GM21367 (cell line): ENCODE results near the gene TUNAR.

ENCODE experiments used
- ATAC-seq: cut with Tn5 transposase; IDR thresholded peaks from one replicate; pipeline ENCODE4 v1.9.1; 2021; ENCODE audit not compliant: unreplicated experiment

TUNAR gene

GRCh38 chr14:95911456-95911855 is 34.8 kb downstream of the TUNAR start:
- no peak for ATAC-seq

GRCh38 chr14:95915330-95915729 is 38.7 kb downstream of the TUNAR start:
- no peak for ATAC-seq

- ATAC-seq, result no peak
These were observed 41.8 kb downstream of the TUNAR start for GRCh38 chr14:95918466-95918865.

- no peak for ATAC-seq
These were observed 44.3 kb downstream of the TUNAR start for GRCh38 chr14:95920769-95921438.

GRCh38 chr14:95922080-95922479 is 45.4 kb downstream of the TUNAR start:
- ATAC-seq, result no peak

GRCh38 chr14:95928751-95929150 is 52.1 kb downstream of the TUNAR start:
- ATAC-seq, result no peak

- ATAC-seq, result no peak
These were observed 54.8 kb downstream of the TUNAR start for GRCh38 chr14:95931384-95931783.

- ATAC-seq, result no peak
These were observed 58.7 kb downstream of the TUNAR start for GRCh38 chr14:95935228-95935822.

- no peak for ATAC-seq
These were observed 59.4 kb downstream of the TUNAR start for GRCh38 chr14:95936041-95936440.

- no peak for ATAC-seq
These were observed 62.7 kb downstream of the TUNAR start for GRCh38 chr14:95939335-95939734.

- ATAC-seq, result no peak
These were observed 65.3 kb downstream of the TUNAR start for GRCh38 chr14:95941897-95942296.

- ATAC-seq, result no peak
These were observed 67.1 kb downstream of the TUNAR start for GRCh38 chr14:95943699-95944098.

- no peak for ATAC-seq
These were observed 67.8 kb downstream of the TUNAR start for GRCh38 chr14:95944462-95944861.

- ATAC-seq, result no peak
These were observed 70.2 kb downstream of the TUNAR start for GRCh38 chr14:95946867-95947266.

GRCh38 chr14:95948558-95948981 is 71.9 kb downstream of the TUNAR start:
- ATAC-seq, result no peak

GRCh38 chr14:95951359-95951758 is 74.7 kb downstream of the TUNAR start:
- no peak for ATAC-seq

- ATAC-seq, result no peak
These were observed 76.6 kb downstream of the TUNAR start for GRCh38 chr14:95953111-95953724.

- ATAC-seq, result no peak
These were observed 80.2 kb downstream of the TUNAR start for GRCh38 chr14:95956601-95957460.

GRCh38 chr14:95958105-95958504 is 81.5 kb downstream of the TUNAR start:
- ATAC-seq, result no peak

GRCh38 chr14:95959317-95959716 is 82.7 kb downstream of the TUNAR start:
- no peak for ATAC-seq

- no peak for ATAC-seq
These were observed 84.8 kb downstream of the TUNAR start for GRCh38 chr14:95961481-95961880.

- ATAC-seq, result no peak
These were observed 88.3 kb downstream of the TUNAR start for GRCh38 chr14:95964901-95965300.
